ENCODE data around the gene GLUL. TPM values are rescaled to one million over a fixed set of nuclear protein-coding genes. Genes with fewer than 3 reads are reported as not detected.

The GLUL gene
- total and polyA plus RNA-seq, 2 donors from 2014 or later = 90.6 to 533 TPM

DNA sequence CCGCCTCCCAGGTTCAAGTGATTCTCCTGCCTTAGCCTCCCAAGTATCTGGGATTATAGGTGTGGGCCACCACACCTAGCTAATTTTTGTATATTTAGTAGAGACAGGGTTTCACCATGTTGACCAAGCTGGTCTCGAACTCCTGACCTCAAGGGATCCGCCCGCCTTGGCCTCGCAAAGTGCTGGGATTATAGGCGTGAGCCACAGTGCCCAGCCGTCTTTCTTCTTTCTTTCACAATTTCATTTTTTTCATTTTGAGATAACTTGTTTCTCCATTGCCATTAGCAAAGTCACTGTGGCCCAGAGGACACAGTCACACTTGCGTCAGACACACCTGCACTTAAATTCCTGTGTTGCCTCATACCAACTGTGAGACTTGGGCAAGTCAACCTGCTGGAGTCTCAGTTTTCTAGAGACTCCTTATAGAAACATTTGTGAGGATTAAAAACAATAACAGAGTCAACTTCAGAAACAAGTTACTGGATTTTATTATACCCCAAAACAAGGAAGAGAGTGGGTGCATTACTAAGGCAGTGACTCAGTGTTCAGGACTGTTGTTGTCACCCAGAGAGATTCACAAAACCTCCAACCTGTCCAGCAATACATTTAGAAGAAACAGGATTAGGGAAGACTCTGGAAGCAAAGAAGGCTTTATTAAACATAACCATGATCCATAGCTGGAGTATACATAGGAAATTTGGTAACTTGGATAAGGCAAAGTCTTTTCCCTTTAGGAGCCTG lies 6.2 kb upstream of the GLUL start:
- H3K27ac ChIP-seq (ENCODE audit: low read depth in 2 of 2, low read length in 2 of 2) = peak overlapping the region in 1 of 2 donors; percentile 23
- FAIRE-seq = no peak

DNA sequence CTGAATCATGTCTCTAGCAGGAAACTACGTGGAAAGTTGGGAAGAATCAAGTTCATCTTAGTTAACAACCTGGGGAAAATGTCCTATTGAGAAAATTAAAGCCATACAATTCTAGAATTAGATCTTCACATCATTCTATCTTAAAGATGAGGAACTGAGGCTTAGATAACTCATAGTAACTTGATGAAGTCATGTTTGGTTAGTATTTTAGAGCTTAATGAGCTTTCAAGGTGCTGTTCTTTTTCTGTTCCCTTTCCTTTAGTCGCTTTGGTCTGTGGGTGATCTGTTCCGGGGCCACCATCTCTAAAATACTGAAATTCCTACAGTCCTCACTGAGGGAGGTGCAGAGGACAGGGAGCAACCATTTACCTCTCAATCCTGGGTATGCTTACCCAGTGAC lies 4.3 kb upstream of the GLUL start:
- Histone ChIP-seq H3K4me3 (ENCODE audit: low read length in 3 of 3) (no peak overlapping the region), H3K36me3 (ENCODE audit: control insufficient read depth in 2 of 3, insufficient read depth in 3 of 3, low read length in 3 of 3) (no peaks in the 10 kb centered on the region), H3K27me3 (ENCODE audit: control insufficient read depth, insufficient read depth, low read length) (no peaks in the 10 kb centered on the region), H3K27ac (ENCODE audit: low read depth in 2 of 2, low read length in 2 of 2) (peak overlapping the region in 1 of 2 donors; percentile 52), H3K9ac (ENCODE audit: low read length in 3 of 3) (no peak overlapping the region), H3K4me1 (ENCODE audit: control insufficient read depth in 2 of 3, insufficient read depth in 2 of 3, low read depth in 1 of 3, low read length in 3 of 3) (peaks cover 2 to 7% (median 6%) of the 10 kb centered on the region in 3 donors), H3K9me3 (ENCODE audit: control insufficient read depth in 2 of 3, insufficient read depth in 1 of 3, low read length in 3 of 3) (no peaks in the 10 kb centered on the region)
- TF ChIP-seq, protein P1, sequence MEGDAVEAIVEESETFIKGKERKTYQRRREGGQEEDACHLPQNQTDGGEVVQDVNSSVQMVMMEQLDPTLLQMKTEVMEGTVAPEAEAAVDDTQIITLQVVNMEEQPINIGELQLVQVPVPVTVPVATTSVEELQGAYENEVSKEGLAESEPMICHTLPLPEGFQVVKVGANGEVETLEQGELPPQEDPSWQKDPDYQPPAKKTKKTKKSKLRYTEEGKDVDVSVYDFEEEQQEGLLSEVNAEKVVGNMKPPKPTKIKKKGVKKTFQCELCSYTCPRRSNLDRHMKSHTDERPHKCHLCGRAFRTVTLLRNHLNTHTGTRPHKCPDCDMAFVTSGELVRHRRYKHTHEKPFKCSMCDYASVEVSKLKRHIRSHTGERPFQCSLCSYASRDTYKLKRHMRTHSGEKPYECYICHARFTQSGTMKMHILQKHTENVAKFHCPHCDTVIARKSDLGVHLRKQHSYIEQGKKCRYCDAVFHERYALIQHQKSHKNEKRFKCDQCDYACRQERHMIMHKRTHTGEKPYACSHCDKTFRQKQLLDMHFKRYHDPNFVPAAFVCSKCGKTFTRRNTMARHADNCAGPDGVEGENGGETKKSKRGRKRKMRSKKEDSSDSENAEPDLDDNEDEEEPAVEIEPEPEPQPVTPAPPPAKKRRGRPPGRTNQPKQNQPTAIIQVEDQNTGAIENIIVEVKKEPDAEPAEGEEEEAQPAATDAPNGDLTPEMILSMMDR (IDR thresholded peaks at IDR 0.05; ENCODE audit: borderline replicate concordance, extremely low read depth, insufficient read depth) = no peak
- DNase-seq = no peak
- FAIRE-seq = no peak
- intact Hi-C loops (cut with DNase I) = loop anchor here (10.0 kb wide), 1 partner anchor 251 kb away; no protein-coding TSS in a partner anchor

More for the DNA sequence above, 6.2 kb upstream of the GLUL start:
- intact Hi-C loops (cut with DNase I) = loop anchor here (10.0 kb wide), 1 partner anchor 253 kb away; no protein-coding TSS in a partner anchor
- Histone ChIP-seq H3K36me3 (ENCODE audit: control insufficient read depth in 2 of 3, insufficient read depth in 3 of 3, low read length in 3 of 3) (no peaks in the 10 kb centered on the region), H3K4me1 (ENCODE audit: control insufficient read depth in 2 of 3, insufficient read depth in 2 of 3, low read depth in 1 of 3, low read length in 3 of 3) (peaks cover 1 to 3% (median 2%) of the 10 kb centered on the region in 3 donors), H3K9me3 (ENCODE audit: control insufficient read depth in 2 of 3, insufficient read depth in 1 of 3, low read length in 3 of 3) (no peaks in the 10 kb centered on the region), H3K27me3 (ENCODE audit: control insufficient read depth, insufficient read depth, low read length) (no peaks in the 10 kb centered on the region), H3K9ac (ENCODE audit: low read length in 3 of 3) (no peak overlapping the region), H3K4me3 (ENCODE audit: low read length in 3 of 3) (no peak overlapping the region)
- TF ChIP-seq, protein P1 (IDR thresholded peaks at IDR 0.05; ENCODE audit: borderline replicate concordance, extremely low read depth, insufficient read depth) = no peak
- no peak for DNase-seq

DNA sequence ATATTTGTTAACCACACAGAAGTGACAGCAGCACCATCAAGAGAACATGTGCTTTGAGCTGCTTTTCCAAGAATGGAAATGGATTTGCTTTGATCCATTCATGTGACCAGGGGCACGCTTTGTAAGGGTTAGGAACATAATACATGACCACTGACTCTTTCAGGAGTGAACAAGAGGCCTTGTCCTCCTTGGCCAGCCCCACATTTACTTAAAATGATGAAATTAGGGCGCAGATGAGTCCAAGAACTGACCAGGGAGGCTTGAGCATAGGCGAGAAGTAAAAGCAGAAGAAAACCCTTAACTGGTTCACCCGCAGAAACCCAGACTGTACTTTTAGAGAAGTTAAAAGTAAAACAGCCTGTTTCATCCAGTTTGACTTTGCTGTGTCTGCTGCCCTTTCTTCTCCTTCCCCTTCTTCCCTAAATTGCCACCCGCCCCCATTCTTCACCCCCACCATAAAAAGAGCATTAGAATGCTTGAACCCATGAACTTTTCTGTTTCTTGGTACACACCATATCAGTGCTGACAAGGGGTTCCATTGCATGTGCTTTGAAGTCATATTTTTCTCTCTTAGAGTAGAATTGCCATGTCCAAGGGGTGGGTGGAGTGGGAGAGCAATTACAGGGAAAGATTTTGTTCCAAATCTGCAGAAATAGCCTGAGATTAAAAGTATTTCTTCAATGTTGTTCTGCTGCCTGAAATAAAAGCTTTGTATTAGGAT lies 2.6 kb upstream of the GLUL start:
- Histone ChIP-seq H3K27me3 (ENCODE audit: control insufficient read depth, insufficient read depth, low read length) (no peaks in the 10 kb centered on the region), H3K27ac (ENCODE audit: low read depth in 2 of 2, low read length in 2 of 2) (no peak overlapping the region), H3K4me3 (ENCODE audit: low read length in 3 of 3) (no peak overlapping the region), H3K4me1 (ENCODE audit: control insufficient read depth in 2 of 3, insufficient read depth in 2 of 3, low read depth in 1 of 3, low read length in 3 of 3) (peaks cover 4 to 11% (median 6%) of the 10 kb centered on the region in 3 donors), H3K9ac (ENCODE audit: low read length in 3 of 3) (no peak overlapping the region), H3K36me3 (ENCODE audit: control insufficient read depth in 2 of 3, insufficient read depth in 3 of 3, low read length in 3 of 3) (no peaks in the 10 kb centered on the region), H3K9me3 (ENCODE audit: control insufficient read depth in 2 of 3, insufficient read depth in 1 of 3, low read length in 3 of 3) (no peaks in the 10 kb centered on the region)
- FAIRE-seq (no peak), DNase-seq (no peak)
- TF ChIP-seq, protein P1 (IDR thresholded peaks at IDR 0.05; ENCODE audit: borderline replicate concordance, extremely low read depth, insufficient read depth) = no peak
- intact Hi-C loops (cut with DNase I) = loop anchor here (10.0 kb wide), 1 partner anchor 249 kb away; no protein-coding TSS in a partner anchor
